HEK293 (cell line): ENCODE data around the gene CERS4.

Experiments used
- CTCF ChIA-PET: fragments of 350-600 bp; formaldehyde crosslinking; extraction: SDS; loops from one replicate; lab custom pipeline; 2021; ENCODE audit warnings: antibody characterized with exemption; lab: Yijun Ruan, JAX
- POLR2A ChIA-PET: fragments of 300-600 bp; formaldehyde crosslinking; extraction: SDS; loops from one replicate; lab custom pipeline; 2020; ENCODE audit warnings: antibody characterized with exemption, inconsistent platforms; lab: Yijun Ruan, JAX
- H3K27ac ChIP-seq: fragments of 200-500 bp; sonication (Bioruptor generic); 2 replicates; pipeline ENCODE4 v1.5.1; 2014; ENCODE audit warnings: low read depth, low read length, control low read depth, inconsistent platforms; ENCODE audit errors: extremely low read depth
- H3K36me3 ChIP-seq, 2 experiments: fragments of 200-500 bp in 1 of 2; sonication (Bioruptor generic) in 1 of 2; 1 replicate in 1 of 2; 2 replicates in 1 of 2; pipeline ENCODE4 v1.5.1; 2014 to 2017; ENCODE audit warnings: inconsistent platforms in 2 of 2, low read length in 2 of 2; ENCODE audit not compliant: control insufficient read depth in 2 of 2, insufficient read depth in 1 of 2
- H3K4me1 ChIP-seq: fragments of 200-500 bp; sonication (Bioruptor generic); 2 replicates; pipeline ENCODE4 v1.5.1; 2014; ENCODE audit warnings: mild to moderate bottlenecking, low read length, inconsistent platforms; ENCODE audit not compliant: control insufficient read depth, insufficient read depth
- H3K4me3 ChIP-seq: 2 replicates; pipeline ENCODE4 v1.5.1; 2011; ENCODE audit warnings: low read depth, mild to moderate bottlenecking, control low read depth, low read length, moderate library complexity
- H3K9me3 ChIP-seq: fragments of 200-500 bp; sonication (Bioruptor generic); 2 replicates; pipeline ENCODE4 v1.5.1; 2014; ENCODE audit warnings: low read depth, low read length, inconsistent platforms; ENCODE audit not compliant: control insufficient read depth, insufficient read depth
- EGR2 ChIP-seq: fragments of 450-650 bp; formaldehyde crosslinking; IDR thresholded peaks from 2 replicates; pipeline ENCODE4 v1.5.1; 2016; ENCODE audit warnings: low read depth, missing biosample characterization, missing genetic modification characterization
- GLI4 ChIP-seq: fragments of 450-650 bp; formaldehyde crosslinking; IDR thresholded peaks from 2 replicates; pipeline ENCODE4 v1.5.1; 2016; ENCODE audit warnings: missing biosample characterization, missing genetic modification characterization
- KLF16 ChIP-seq: fragments of 450-650 bp; formaldehyde crosslinking; IDR thresholded peaks from 2 replicates; pipeline ENCODE4 v1.5.1; 2017; ENCODE audit warnings: missing biosample characterization, missing genetic modification characterization
- KLF8 ChIP-seq: fragments of 450-650 bp; formaldehyde crosslinking; IDR thresholded peaks from 2 replicates; pipeline ENCODE4 v1.5.1; 2016; ENCODE audit warnings: missing biosample characterization, missing genetic modification characterization
- PRDM1 ChIP-seq: fragments of 450-650 bp; formaldehyde crosslinking; IDR thresholded peaks from 2 replicates; pipeline ENCODE4; 2016; ENCODE audit warnings: missing biosample characterization, missing genetic modification characterization
- SCRT2 ChIP-seq: fragments of 450-650 bp; formaldehyde crosslinking; IDR thresholded peaks from 2 replicates; pipeline ENCODE4 v1.5.1; 2016; ENCODE audit warnings: missing biosample characterization, missing genetic modification characterization
- TRIM28 ChIP-seq: IDR thresholded peaks from 2 replicates; pipeline ENCODE4 v1.6.1; 2011; ENCODE audit warnings: low read length, control low read depth, borderline replicate concordance
- TSHZ1 ChIP-seq: fragments of 450-650 bp; formaldehyde crosslinking; IDR thresholded peaks from 2 replicates; pipeline ENCODE4 v1.5.1; 2016; ENCODE audit warnings: missing biosample characterization, missing genetic modification characterization, borderline replicate concordance
- ZNF155 ChIP-seq: fragments of 450-650 bp; formaldehyde crosslinking; IDR thresholded peaks from 2 replicates; pipeline ENCODE4 v1.5.1; 2016; ENCODE audit warnings: missing biosample characterization, missing genetic modification characterization
- ZNF157 ChIP-seq: fragments of 450-650 bp; formaldehyde crosslinking; IDR thresholded peaks from 2 replicates; pipeline ENCODE4 v1.5.1; 2016; ENCODE audit warnings: missing biosample characterization, missing genetic modification characterization
- ZNF18 ChIP-seq: fragments of 450-650 bp; formaldehyde crosslinking; IDR thresholded peaks from 2 replicates; pipeline ENCODE4 v1.5.1; 2016; ENCODE audit warnings: missing biosample characterization, missing genetic modification characterization
- ZNF362 ChIP-seq: fragments of 450-650 bp; formaldehyde crosslinking; IDR thresholded peaks from 2 replicates; pipeline ENCODE4 v1.5.1; 2016; ENCODE audit warnings: missing biosample characterization, missing genetic modification characterization
- ZNF37A ChIP-seq: fragments of 450-650 bp; IDR thresholded peaks from 2 replicates; pipeline ENCODE4 v1.5.1; 2018; ENCODE audit warnings: missing biosample characterization, missing genetic modification characterization
- ZNF398 ChIP-seq: fragments of 450-650 bp; formaldehyde crosslinking; IDR thresholded peaks from 2 replicates; pipeline ENCODE4 v1.5.1; 2017; ENCODE audit warnings: missing biosample characterization, missing genetic modification characterization
- ZNF423 ChIP-seq: fragments of 450-650 bp; formaldehyde crosslinking; IDR thresholded peaks from 2 replicates; pipeline ENCODE4 v1.5.1; 2016; ENCODE audit warnings: missing biosample characterization, missing genetic modification characterization
- ZNF510 ChIP-seq: fragments of 450-650 bp; formaldehyde crosslinking; IDR thresholded peaks from 2 replicates; pipeline ENCODE4 v1.5.1; 2018; ENCODE audit warnings: mild to moderate bottlenecking, missing genetic modification characterization, missing biosample characterization; ENCODE audit not compliant: insufficient replicate concordance
- ZNF544 ChIP-seq: fragments of 450-650 bp; formaldehyde crosslinking; IDR thresholded peaks from 2 replicates; pipeline ENCODE4 v1.5.0; 2017; ENCODE audit warnings: missing biosample characterization, missing genetic modification characterization
- ZNF585B ChIP-seq: fragments of 450-650 bp; formaldehyde crosslinking; IDR thresholded peaks from 2 replicates; pipeline ENCODE4 v1.5.1; 2016; ENCODE audit warnings: missing biosample characterization, missing genetic modification characterization
- ZNF664 ChIP-seq: fragments of 450-650 bp; formaldehyde crosslinking; IDR thresholded peaks from 2 replicates; pipeline ENCODE4 v1.5.1; 2016; ENCODE audit warnings: missing biosample characterization, missing genetic modification characterization
- ZNF704 ChIP-seq: fragments of 450-650 bp; formaldehyde crosslinking; IDR thresholded peaks from 2 replicates; pipeline ENCODE4 v1.5.1; 2016; ENCODE audit warnings: missing biosample characterization, missing genetic modification characterization
- ZNF707 ChIP-seq: fragments of 450-650 bp; formaldehyde crosslinking; IDR thresholded peaks from 2 replicates; pipeline ENCODE4 v1.5.1; 2016; ENCODE audit warnings: missing biosample characterization, missing genetic modification characterization
- ZNF777 ChIP-seq: fragments of 450-650 bp; formaldehyde crosslinking; IDR thresholded peaks from 2 replicates; pipeline ENCODE4 v1.5.1; 2017; ENCODE audit warnings: missing biosample characterization, missing genetic modification characterization, borderline replicate concordance

The CERS4 gene

GRCh38 chr19:8240274-8241229 is 31.4 kb downstream of the CERS4 start (continued):
- TF ChIP-seq ZNF544 (tag by site-specific recombination): no peak
- TF ChIP-seq EGR2: peak; percentile 98
- TF ChIP-seq ZNF777 (tag by site-specific recombination): no peak
- peak; percentile 98 for TF ChIP-seq KLF16 (tag by site-specific recombination)
- 0 out of 2 replicates have a peak, but pooled peaks have one; percentile 53 for TF ChIP-seq ZNF157

- Histone ChIP-seq H3K4me3 (no peak overlapping the region), H3K9me3 (no peaks in the 10 kb centered on the region), H3K4me1 (peaks cover 3% of the 10 kb centered on the region; the same call in 1 of the 2 replicates), H3K36me3 (peaks cover 0 to 5% of the 10 kb centered on the region in 2 experiments; a peak in 1 of 3 replicates), H3K27ac (no peak overlapping the region)
- TF ChIP-seq TSHZ1 (tag by site-specific recombination): no peak
- TF ChIP-seq ZNF37A (tag by site-specific recombination): no peak
- TF ChIP-seq ZNF510 (tag by site-specific recombination): no peak
- no peak for TF ChIP-seq TRIM28
- TF ChIP-seq ZNF18 (tag by site-specific recombination): no peak
- TF ChIP-seq PRDM1 (tag by site-specific recombination): no peak
- TF ChIP-seq ZNF398 (tag by site-specific recombination): no peak
- no peak for TF ChIP-seq SCRT2 (tag by site-specific recombination)
- no peak for TF ChIP-seq ZNF155
- TF ChIP-seq GLI4: no peak
- no peak for TF ChIP-seq ZNF423
- no peak for TF ChIP-seq KLF8 (tag by site-specific recombination)
- TF ChIP-seq ZNF704 (tag by site-specific recombination): no peak
- TF ChIP-seq ZNF707: no peak
- TF ChIP-seq ZNF585B (tag by site-specific recombination): no peak
- no peak for TF ChIP-seq ZNF664 (tag by site-specific recombination)
- no peak for TF ChIP-seq ZNF362 (tag by site-specific recombination)
- POLR2A ChIA-PET: no interaction called here
- CTCF ChIA-PET: interaction anchor here (0.5 to 1.8 kb wide), 5 partner anchors 11 to 915 kb away, joined by 3 to 5 read pairs (median 4); no protein-coding TSS in a partner anchor
These were observed 32.5 kb downstream of the CERS4 start for GRCh38 chr19:8241646-8242045.
